OCI-LY7 (cell line): ENCODE measurements around the gene TAS2R40. TPM values are rescaled to one million over a fixed set of nuclear protein-coding genes. Genes with fewer than 3 reads are reported as not detected.

Experiments used
- BruUV-seq: library from RNA; stranded (reverse); fragments of 400-500 nt; replicated peaks from 2 replicates; lab custom pipeline; 2021; lab: Mats Ljungman, UMichigan
- CTCF ChIA-PET: fragments of 300-600 bp; sonication (Branson Sonifier 250); formaldehyde crosslinking; loops from one replicate; lab custom pipeline; 2022; ENCODE audit warnings: antibody characterized with exemption; ENCODE audit not compliant: unreplicated experiment; lab: Charles Lee
- POLR2A ChIA-PET: fragments of 300-600 bp; sonication (Branson Sonifier 250); formaldehyde crosslinking; loops from one replicate; lab custom pipeline; 2022; ENCODE audit warnings: antibody characterized with exemption; lab: Charles Lee
- DNase-seq: peaks from one replicate; pipeline ENCODE4 v3.0.0-alpha.2; 2015; ENCODE audit warnings: low spot score
- H2AFZ ChIP-seq: fragments of 200-600 bp; sonication (generic), shearing (Covaris generic); 2 replicates; pipeline ENCODE4 v1.6.1; 2014; ENCODE audit warnings: mild to moderate bottlenecking, antibody characterized with exemption, low read length, moderate library complexity
- H3K27ac ChIP-seq: fragments of 200-600 bp; sonication (generic); 2 replicates; pipeline ENCODE4 v1.5.1; 2014; ENCODE audit warnings: mixed run types, low read depth, mild to moderate bottlenecking, moderate library complexity, low read length, inconsistent platforms; ENCODE audit not compliant: poor library complexity, severe bottlenecking
- H3K36me3 ChIP-seq: fragments of 200-600 bp; sonication (generic); 2 replicates; pipeline ENCODE4 v1.6.1; 2014; ENCODE audit warnings: mild to moderate bottlenecking, antibody characterized with exemption, low read length, moderate library complexity, mixed read lengths; ENCODE audit not compliant: insufficient read depth
- H3K4me1 ChIP-seq: fragments of 200-600 bp; sonication (generic); 2 replicates; pipeline ENCODE4 v1.5.1; 2014; ENCODE audit warnings: mild to moderate bottlenecking, low read length; ENCODE audit not compliant: insufficient read depth, poor library complexity, severe bottlenecking
- H3K4me2 ChIP-seq: fragments of 200-600 bp; sonication (generic); 2 replicates; pipeline ENCODE4 v1.6.1; 2014; ENCODE audit warnings: mild to moderate bottlenecking, low read length
- H3K4me3 ChIP-seq: fragments of 200-600 bp; sonication (generic); 2 replicates; pipeline ENCODE4 v1.5.1; 2014; ENCODE audit warnings: mild to moderate bottlenecking, low read depth, low read length; ENCODE audit not compliant: poor library complexity, severe bottlenecking
- H3K79me2 ChIP-seq: fragments of 200-600 bp; sonication (generic); 2 replicates; pipeline ENCODE4 v1.6.1; 2016; ENCODE audit warnings: low read depth, mild to moderate bottlenecking, low read length, moderate library complexity, mixed read lengths; ENCODE audit not compliant: insufficient read depth
- H3K9me2 ChIP-seq: fragments of 200-600 bp; sonication (generic); 2 replicates; pipeline ENCODE4 v1.6.1; 2016; ENCODE audit warnings: mild to moderate bottlenecking, low read length, mixed read lengths; ENCODE audit not compliant: insufficient read depth
- H3K9me3 ChIP-seq: fragments of 200-600 bp; sonication (generic); 2 replicates; pipeline ENCODE4 v1.6.1; 2014; ENCODE audit warnings: mild to moderate bottlenecking, mixed run types, low read length, mixed read lengths
- H4K20me1 ChIP-seq: fragments of 200-600 bp; sonication (generic); 2 replicates; pipeline ENCODE4 v1.6.1; 2014; ENCODE audit warnings: mild to moderate bottlenecking, antibody characterized with exemption, low read length, moderate library complexity, mixed read lengths; ENCODE audit not compliant: insufficient read depth
- EZH2phosphoT487 ChIP-seq: fragments of 200-600 bp; sonication (generic); IDR thresholded peaks from 2 replicates; pipeline ENCODE4 v1.6.1; 2018; ENCODE audit warnings: low read depth, borderline replicate concordance, mild to moderate bottlenecking, mixed run types, antibody characterized with exemption, low read length, moderate library complexity, mixed read lengths
- intact Hi-C: fragments of 100-400 bp; cut with micrococcal nuclease; formaldehyde crosslinking; loops from one replicate; pipeline ENCODE4 v1.10.0; 2022; ENCODE audit not compliant: unreplicated experiment
- total RNA-seq, 2 experiments: library from RNA; depleted of rRNA in 1 of 2; stranded (reverse); fragments of >200 nt in 1 of 2; shearing (Covaris generic) in 1 of 2; gene quantifications; 2 replicates each; pipeline ENCODE4 v1.2.3, GENCODE V29; 2014 to 2022
- TF ChIP-seq, protein P1 (sequence below): fragments of 200-600 bp; sonication (generic); conservative IDR thresholded peaks from 2 replicates; pipeline ENCODE4 v1.5.1; 2014; ENCODE audit warnings: mild to moderate bottlenecking, antibody characterized with exemption, low read length, moderate library complexity, mixed read lengths

Gene TAS2R40
- total RNA-seq, 2 experiments from 2014 or later, result not detected

- Histone ChIP-seq H3K9me3 (no peaks in the 10 kb centered on the region), H3K79me2 (no peaks in the 10 kb centered on the region), H2AFZ (no peak overlapping the region), H3K36me3 (no peaks in the 10 kb centered on the region), H3K4me2 (no peak overlapping the region), H3K4me1 (no peaks in the 10 kb centered on the region), H3K27ac (no peak overlapping the region), H3K4me3 (no peak overlapping the region), H3K9me2 (no peaks in the 10 kb centered on the region), H4K20me1 (no peaks in the 10 kb centered on the region)
- TF ChIP-seq, protein P1, sequence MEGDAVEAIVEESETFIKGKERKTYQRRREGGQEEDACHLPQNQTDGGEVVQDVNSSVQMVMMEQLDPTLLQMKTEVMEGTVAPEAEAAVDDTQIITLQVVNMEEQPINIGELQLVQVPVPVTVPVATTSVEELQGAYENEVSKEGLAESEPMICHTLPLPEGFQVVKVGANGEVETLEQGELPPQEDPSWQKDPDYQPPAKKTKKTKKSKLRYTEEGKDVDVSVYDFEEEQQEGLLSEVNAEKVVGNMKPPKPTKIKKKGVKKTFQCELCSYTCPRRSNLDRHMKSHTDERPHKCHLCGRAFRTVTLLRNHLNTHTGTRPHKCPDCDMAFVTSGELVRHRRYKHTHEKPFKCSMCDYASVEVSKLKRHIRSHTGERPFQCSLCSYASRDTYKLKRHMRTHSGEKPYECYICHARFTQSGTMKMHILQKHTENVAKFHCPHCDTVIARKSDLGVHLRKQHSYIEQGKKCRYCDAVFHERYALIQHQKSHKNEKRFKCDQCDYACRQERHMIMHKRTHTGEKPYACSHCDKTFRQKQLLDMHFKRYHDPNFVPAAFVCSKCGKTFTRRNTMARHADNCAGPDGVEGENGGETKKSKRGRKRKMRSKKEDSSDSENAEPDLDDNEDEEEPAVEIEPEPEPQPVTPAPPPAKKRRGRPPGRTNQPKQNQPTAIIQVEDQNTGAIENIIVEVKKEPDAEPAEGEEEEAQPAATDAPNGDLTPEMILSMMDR, result no peak
- no peak for TF ChIP-seq EZH2phosphoT487
- intact Hi-C loops, result no loop called here
- ChIA-PET CTCF (no interaction called here), POLR2A (no interaction called here)
- no TSS peak for BruUV-seq
- no peak for DNase-seq
These were observed 28.0 kb upstream of the TAS2R40 start for GRCh38 chr7:143193880-143194279.

GRCh38 chr7:143199040-143199439 is 22.8 kb upstream of the TAS2R40 start:
- no TSS peak for BruUV-seq
- no peak overlapping the region for H3K27ac ChIP-seq
- H3K9me2 ChIP-seq, result no peaks in the 10 kb centered on the region
- H3K79me2 ChIP-seq, result no peaks in the 10 kb centered on the region
- H4K20me1 ChIP-seq, result no peaks in the 10 kb centered on the region
- no peaks in the 10 kb centered on the region for H3K4me1 ChIP-seq
- H3K4me2 ChIP-seq, result no peak overlapping the region
- DNase-seq, result no peak
- POLR2A ChIA-PET, result no interaction called here
- H3K9me3 ChIP-seq, result no peaks in the 10 kb centered on the region
- no peaks in the 10 kb centered on the region for H3K36me3 ChIP-seq
- H3K4me3 ChIP-seq, result no peak overlapping the region
- H2AFZ ChIP-seq, result no peak overlapping the region
- CTCF ChIA-PET, result no interaction called here
- intact Hi-C loops, result no loop called here
- TF ChIP-seq, protein P1, result no peak
- TF ChIP-seq EZH2phosphoT487, result no peak

DNA sequence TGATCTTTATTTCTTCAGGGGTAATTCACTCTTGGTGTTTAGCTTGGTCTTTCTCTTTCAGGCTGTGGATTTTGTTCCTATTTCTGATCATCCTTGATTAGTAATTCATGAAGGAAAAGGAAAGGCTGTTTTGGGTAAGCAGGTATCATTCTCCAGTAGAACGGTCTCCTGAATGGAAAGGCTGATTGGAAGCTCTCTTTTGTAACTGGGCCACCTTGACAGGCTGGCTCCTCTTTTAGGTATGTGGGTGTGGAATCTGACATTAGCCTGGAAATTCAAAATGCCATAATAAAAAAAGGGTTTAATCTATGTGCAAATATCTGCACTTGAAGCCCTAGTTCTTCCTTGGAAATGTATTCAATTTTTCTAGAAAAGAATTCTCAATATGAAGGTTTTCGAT is 19.7 kb upstream of the TAS2R40 start:
- H3K4me2 ChIP-seq, result no peak overlapping the region
- TF ChIP-seq EZH2phosphoT487, result no peak
- TF ChIP-seq, protein P1, result no peak
- no peaks in the 10 kb centered on the region for H3K9me3 ChIP-seq
- H3K79me2 ChIP-seq, result no peaks in the 10 kb centered on the region
- POLR2A ChIA-PET, result interaction anchor here (0.8 to 1.2 kb wide), 2 partner anchors 9 to 186 kb away, joined by 3 to 4 read pairs; no protein-coding TSS in a partner anchor
- H2AFZ ChIP-seq, result no peak overlapping the region
- intact Hi-C loops, result no loop called here
- no peaks in the 10 kb centered on the region for H3K36me3 ChIP-seq
- H3K27ac ChIP-seq, result no peak overlapping the region
- CTCF ChIA-PET, result no interaction called here
- H3K9me2 ChIP-seq, result no peaks in the 10 kb centered on the region
- no peak overlapping the region for H3K4me3 ChIP-seq
- no peak for DNase-seq
- BruUV-seq, result no TSS peak
- peaks cover 11% of the 10 kb centered on the region for H3K4me1 ChIP-seq
- H4K20me1 ChIP-seq, result no peaks in the 10 kb centered on the region
